NOMO-1 treated with DMSO at 0.1 percent for 48 hours (cell line): ENCODE measurements around the gene STAT4.

ENCODE experiments used
- DNase-seq: peaks from one replicate; lab custom pipeline; 2025; ENCODE audit not compliant: unreplicated experiment; lab: John Stamatoyannopoulos, UW

Gene STAT4

GRCh38 chr2:191100216-191100615, 50.6 kb downstream of the STAT4 start:
- DNase-seq = no peak

GRCh38 chr2:191087311-191087710, 63.5 kb downstream of the STAT4 start:
- no peak for DNase-seq

- no peak for DNase-seq
Measured at GRCh38 chr2:191086706-191087105, 64.1 kb downstream of the STAT4 start.

- no peak for DNase-seq
Measured at GRCh38 chr2:191083540-191083939, 67.3 kb downstream of the STAT4 start.

- DNase-seq = no peak
Measured at GRCh38 chr2:191082321-191082720, 68.5 kb downstream of the STAT4 start.

GRCh38 chr2:191081411-191082155, 69.2 kb downstream of the STAT4 start:
- no peak for DNase-seq

GRCh38 chr2:191078165-191078867, 72.5 kb downstream of the STAT4 start:
- DNase-seq = no peak

GRCh38 chr2:191070276-191070675, 80.5 kb downstream of the STAT4 start:
- DNase-seq = no peak

GRCh38 chr2:191069606-191070005, 81.2 kb downstream of the STAT4 start:
- DNase-seq = no peak

- DNase-seq = no peak
Measured at GRCh38 chr2:191066919-191067233, 83.9 kb downstream of the STAT4 start.

- peak; percentile 37 for DNase-seq
Measured at GRCh38 chr2:191066197-191066918, 84.4 kb downstream of the STAT4 start.

- DNase-seq = peak; percentile 37
Measured at GRCh38 chr2:191065785-191066184, 85.0 kb downstream of the STAT4 start.

GRCh38 chr2:191064590-191064989, 86.2 kb downstream of the STAT4 start:
- DNase-seq = no peak

- no peak for DNase-seq
Measured at GRCh38 chr2:191063584-191063983, 87.2 kb downstream of the STAT4 start.

- no peak for DNase-seq
Measured at GRCh38 chr2:191061381-191061980, 89.3 kb downstream of the STAT4 start.

- no peak for DNase-seq
Measured at GRCh38 chr2:191059308-191059707, 91.5 kb downstream of the STAT4 start.

- DNase-seq = peak; percentile 50
Measured at GRCh38 chr2:191056228-191056627, 94.6 kb downstream of the STAT4 start.

GRCh38 chr2:191053256-191053655, 97.5 kb downstream of the STAT4 start:
- no peak for DNase-seq

GRCh38 chr2:191051825-191052778, 98.7 kb downstream of the STAT4 start:
- DNase-seq = peak; percentile 60

GRCh38 chr2:191051177-191051576, 99.6 kb downstream of the STAT4 start:
- no peak for DNase-seq

- DNase-seq = no peak
Measured at GRCh38 chr2:191050640-191050987, 100.2 kb downstream of the STAT4 start.
